GM12891 (cell line): Measurements from ENCODE around the gene SYNE1.

ENCODE experiments used
- POLR2A ChIP-seq: IDR thresholded peaks from 2 replicates; pipeline ENCODE4 v1.6.1; 2011; ENCODE audit warnings: low read depth, low read length, control low read depth
- POLR2AphosphoS5 ChIP-seq: IDR thresholded peaks from 2 replicates; pipeline ENCODE4 v1.6.1; 2011; ENCODE audit warnings: low read depth, low read length, control low read depth

DNA sequence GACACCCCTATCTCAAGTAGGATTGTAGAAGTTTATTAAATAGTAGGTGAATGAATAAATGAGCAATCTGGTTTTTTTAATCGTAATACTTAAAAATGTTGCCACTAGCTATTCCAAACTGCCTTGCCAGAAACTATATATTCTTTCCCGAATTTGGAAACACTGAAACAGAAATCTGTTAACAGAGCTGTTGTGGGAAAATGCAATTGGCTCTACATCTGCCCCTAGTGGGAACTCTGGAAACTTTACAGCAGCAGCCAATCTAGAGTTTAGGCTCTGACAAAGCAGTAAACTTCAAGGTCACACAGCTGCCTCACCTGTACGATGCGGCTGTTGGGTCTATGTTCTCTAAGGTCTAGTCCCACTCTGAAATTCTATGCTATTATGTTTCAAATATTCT lies 41.7 kb downstream of the SYNE1 start:
- TF ChIP-seq POLR2AphosphoS5: no peak
- TF ChIP-seq POLR2A: no peak
